Hepatocyte (in vitro differentiated cells): ENCODE data around the gene TAS2R60.

Experiments
- CTCF ChIP-seq: fragments of 200-600 bp; sonication (generic); IDR thresholded peaks from 2 replicates; pipeline ENCODE4 v1.5.1; 2016; ENCODE audit warnings: antibody characterized with exemption, mild to moderate bottlenecking; ENCODE audit not compliant: poor library complexity
- EZH2 ChIP-seq: fragments of 200-600 bp; sonication (generic); IDR thresholded peaks from 2 replicates; pipeline ENCODE4 v1.6.1; 2016; ENCODE audit warnings: antibody characterized with exemption, mild to moderate bottlenecking, borderline replicate concordance

GRCh38 chr7:143484119-143484518 is 40.9 kb downstream of the TAS2R60 start:
- no peak for TF ChIP-seq CTCF
- no peak for TF ChIP-seq EZH2
